IMR-90 (cell line): Measurements from ENCODE around the gene ACP4. TPM values are rescaled to one million over a fixed set of nuclear protein-coding genes. Genes with fewer than 3 reads are reported as not detected.
"Not testable (repeated sequence)": the region's sequence is repeated elsewhere in the genome, so short reads cannot be mapped to it uniquely, and the experiment has no call there.

ENCODE experiments used
- ATAC-seq: fragments of 200-7000 bp; cut with Tn5 transposase; 2 replicates; pipeline ENCODE4 v1.9.1; 2020; ENCODE audit warnings: low read depth, mild to moderate bottlenecking, moderate library complexity
- BruUV-seq: library from RNA; stranded (reverse); fragments of 400-500 nt; replicated peaks from 2 replicates; lab custom pipeline; 2021; lab: Mats Ljungman, UMichigan
- CTCF ChIA-PET: fragments of 300-600 bp; formaldehyde crosslinking; extraction: SDS; loops from one replicate; lab custom pipeline; 2021; ENCODE audit warnings: antibody characterized with exemption; lab: Yijun Ruan, JAX
- POLR2A ChIA-PET: fragments of 300-600 bp; sonication (Branson Sonifier 250); formaldehyde crosslinking; loops from one replicate; lab custom pipeline; 2022; ENCODE audit warnings: antibody characterized with exemption; ENCODE audit not compliant: unreplicated experiment; lab: Charles Lee
- DNase-seq: peaks from one replicate; pipeline ENCODE4 v3.0.0; 2013
- H2AFZ ChIP-seq: replicated peaks from 2 replicates; pipeline ENCODE3; 2013; ENCODE audit warnings: low read length, mild to moderate bottlenecking; ENCODE audit not compliant: poor library complexity
- H2AK5ac ChIP-seq: 2 replicates; pipeline ENCODE4 v1.6.1; 2013; ENCODE audit warnings: low read depth, low read length, inconsistent platforms
- H2AK9ac ChIP-seq: replicated peaks from 2 replicates; pipeline ENCODE3; 2013; ENCODE audit warnings: mild to moderate bottlenecking, low read depth, low read length, moderate library complexity; ENCODE audit not compliant: poor library complexity
- H2BK120ac ChIP-seq: 2 replicates; pipeline ENCODE4 v1.6.1; 2013; ENCODE audit warnings: low read depth, low read length, inconsistent platforms
- H2BK15ac ChIP-seq: 3 replicates; pipeline ENCODE4 v1.6.1; 2013; ENCODE audit warnings: low read depth, low read length, inconsistent platforms
- H2BK20ac ChIP-seq: 2 replicates; pipeline ENCODE4 v1.6.1; 2013; ENCODE audit warnings: low read depth, mild to moderate bottlenecking, inconsistent platforms, low read length, moderate library complexity
- H2BK5ac ChIP-seq: 2 replicates; pipeline ENCODE4 v1.6.1; 2013; ENCODE audit warnings: mild to moderate bottlenecking, low read depth, low read length, inconsistent platforms; ENCODE audit not compliant: poor library complexity, severe bottlenecking
- H3K14ac ChIP-seq: replicated peaks from 2 replicates; pipeline ENCODE4 v1.6.1; 2013; ENCODE audit warnings: low read depth, low read length, inconsistent platforms
- H3K18ac ChIP-seq: 2 replicates; pipeline ENCODE4 v1.6.1; 2013; ENCODE audit warnings: low read depth, low read length, control low read depth
- H3K23ac ChIP-seq: 2 replicates; pipeline ENCODE4 v1.6.1; 2013; ENCODE audit warnings: low read depth, low read length, inconsistent platforms
- H3K27ac ChIP-seq: 2 replicates; pipeline ENCODE4 v1.5.1; 2013; ENCODE audit warnings: mild to moderate bottlenecking, control low read depth, low read length; ENCODE audit not compliant: insufficient read depth
- H3K27me3 ChIP-seq: 2 replicates; pipeline ENCODE4 v1.6.1; 2013; ENCODE audit warnings: low read length; ENCODE audit not compliant: control insufficient read depth, insufficient read depth
- H3K36me3 ChIP-seq: 2 replicates; pipeline ENCODE4 v1.6.1; 2013; ENCODE audit warnings: low read length, mixed read lengths; ENCODE audit not compliant: control insufficient read depth, insufficient read depth
- H3K4ac ChIP-seq: 2 replicates; pipeline ENCODE4 v1.6.1; 2013; ENCODE audit warnings: low read depth, low read length, inconsistent platforms
- H3K4me1 ChIP-seq: 2 replicates; pipeline ENCODE4 v1.6.1; 2013; ENCODE audit warnings: low read length, mixed read lengths; ENCODE audit not compliant: control insufficient read depth, insufficient read depth
- H3K4me2 ChIP-seq: 2 replicates; pipeline ENCODE4 v1.6.1; 2013; ENCODE audit warnings: low read depth, mild to moderate bottlenecking, control low read depth, low read length, moderate library complexity
- H3K4me3 ChIP-seq: 2 replicates; pipeline ENCODE4 v1.5.1; 2013; ENCODE audit warnings: low read depth, mild to moderate bottlenecking, control low read depth, low read length, moderate library complexity; ENCODE audit not compliant: insufficient read depth
- H3K56ac ChIP-seq: 2 replicates; pipeline ENCODE4 v1.6.1; 2013; ENCODE audit warnings: low read length, inconsistent platforms; ENCODE audit not compliant: insufficient read depth; ENCODE audit errors: extremely low read depth
- H3K79me1 ChIP-seq, 2 experiments: 2 replicates each; pipeline ENCODE4 v1.6.1; 2013; ENCODE audit warnings: low read length in 2 of 2, inconsistent platforms in 1 of 2, low read depth in 1 of 2
- H3K9ac ChIP-seq: 2 replicates; pipeline ENCODE4 v1.6.1; 2013; ENCODE audit warnings: low read depth, low read length, control low read depth
- H3K9me1 ChIP-seq: 2 replicates; pipeline ENCODE4 v1.6.1; 2013; ENCODE audit warnings: low read length, inconsistent platforms; ENCODE audit not compliant: insufficient read depth
- H3K9me3 ChIP-seq: 2 replicates; pipeline ENCODE4 v1.6.1; 2013; ENCODE audit warnings: low read length; ENCODE audit not compliant: control insufficient read depth, insufficient read depth
- H4K20me1 ChIP-seq: 2 replicates; pipeline ENCODE4 v1.6.1; 2013; ENCODE audit warnings: low read length, inconsistent platforms; ENCODE audit not compliant: insufficient read depth
- H4K5ac ChIP-seq: 2 replicates; pipeline ENCODE4 v1.6.1; 2013; ENCODE audit warnings: mild to moderate bottlenecking, low read depth, low read length, control low read depth
- H4K8ac ChIP-seq, 2 experiments: 2 replicates each; pipeline ENCODE4 v1.6.1; 2013; ENCODE audit warnings: low read depth in 2 of 2, low read length in 2 of 2, control low read depth in 1 of 2, inconsistent platforms in 1 of 2
- H4K91ac ChIP-seq: 2 replicates; pipeline ENCODE4 v1.6.1; 2013; ENCODE audit warnings: low read depth, low read length, inconsistent platforms; ENCODE audit not compliant: insufficient read depth
- BHLHE40 ChIP-seq: fragments of 150-350 bp; IDR thresholded peaks from 2 replicates; pipeline ENCODE4 v1.6.1; 2016; ENCODE audit warnings: mild to moderate bottlenecking, low read depth, low read length
- CEBPB ChIP-seq: IDR thresholded peaks from 2 replicates; pipeline ENCODE4 v1.6.1; 2012; ENCODE audit warnings: low read depth, low read length, improper control_type of control experiment
- CHD1 ChIP-seq: IDR thresholded peaks from 2 replicates; pipeline ENCODE4 v1.6.1; 2012; ENCODE audit warnings: low read depth, low read length, improper control_type of control experiment
- ELK1 ChIP-seq: fragments of 150-350 bp; IDR thresholded peaks from 2 replicates; pipeline ENCODE4 v1.6.1; 2016; ENCODE audit warnings: low read depth, mild to moderate bottlenecking, low read length, moderate library complexity, borderline replicate concordance
- FOS ChIP-seq: fragments of 150-350 bp; IDR thresholded peaks from 2 replicates; pipeline ENCODE4 v1.6.1; 2016; ENCODE audit warnings: low read depth, low read length
- NFE2L2 ChIP-seq: fragments of 150-350 bp; IDR thresholded peaks from 2 replicates; pipeline ENCODE4 v1.6.1; 2016; ENCODE audit warnings: low read depth, mild to moderate bottlenecking, low read length
- RAD21 ChIP-seq: IDR thresholded peaks from 2 replicates; pipeline ENCODE4 v1.6.1; 2012; ENCODE audit warnings: low read length, improper control_type of control experiment
- RCOR1 ChIP-seq: IDR thresholded peaks from 2 replicates; pipeline ENCODE4 v1.6.1; 2012; ENCODE audit warnings: mild to moderate bottlenecking, low read length, improper control_type of control experiment; ENCODE audit not compliant: insufficient replicate concordance
- WGBS, 2 experiments: methylation state at CpG; one replicate each; pipeline versions ENCODE4 v1.1.5 to v1.1.7; 2013; ENCODE audit warnings: missing lambda C conversion rate in 2 of 2; ENCODE audit not compliant: insufficient read length in 1 of 2; ENCODE audit errors: extremely low coverage in 2 of 2; 5-methylcytosine and 5-hydroxymethylcytosine counted together
- dilution Hi-C: fragments of 300-500 bp; cut with HindIII; formaldehyde crosslinking; loops from one replicate; pipeline ENCODE4 v1.14.3; 2018; ENCODE audit warnings: low sequenced_read_pairs; ENCODE audit not compliant: unreplicated experiment
- in situ Hi-C: fragments of 300-500 bp; cut with MboI; formaldehyde crosslinking; loops from 3 replicates; pipeline ENCODE4 v1.14.3; 2019; ENCODE audit warnings: low sequenced_read_pairs, inconsistent platforms, mixed read lengths
- intact Hi-C: fragments of 100-400 bp; cut with micrococcal nuclease; formaldehyde crosslinking; loops from 2 replicates; pipeline ENCODE4 v1.10.0; 2022
- polyA plus RNA-seq, 3 experiments: library from polyadenylated mRNA; depleted of rRNA; stranded (reverse); fragments of >200 nt; gene quantifications; 2 replicates each; pipeline ENCODE4 v1.2.3, GENCODE V29; 2012; ENCODE audit warnings: low replicate concordance in 1 of 3
- total RNA-seq: library from RNA; depleted of rRNA; stranded (reverse); fragments of >200 nt; gene quantifications from 2 replicates; pipeline ENCODE4 v1.2.3, GENCODE V29; 2012

Gene ACP4
- total and polyA plus RNA-seq, 2 of the 4 experiments (the other 2 are of a cell fraction) = not detected

- Histone ChIP-seq H3K9me1 (no peaks in the 10 kb centered on the region), H3K18ac (no peak overlapping the region), H2BK20ac (no peak overlapping the region), H3K27ac (no peak overlapping the region), H4K20me1 (no peaks in the 10 kb centered on the region), H2AK9ac (no peak overlapping the region), H3K56ac (no peak overlapping the region), H3K9ac (no peak overlapping the region), H3K9me3 (0 out of 2 replicates have a peak, but pooled peaks cover 2% of the 10 kb centered on the region), H3K36me3 (no peaks in the 10 kb centered on the region), H3K4ac (no peak overlapping the region), H4K91ac (no peak overlapping the region), H2AK5ac (no peak overlapping the region), H3K14ac (no peak overlapping the region), H3K4me3 (no peak overlapping the region), H4K8ac (no peak overlapping the region), H4K5ac (no peak overlapping the region), H2BK120ac (no peak overlapping the region), H3K27me3 (no peaks in the 10 kb centered on the region), H2BK5ac (no peak overlapping the region), H2AFZ (no peak overlapping the region), H3K23ac (no peak overlapping the region), H3K4me1 (no peaks in the 10 kb centered on the region), H2BK15ac (no peak overlapping the region), H3K79me1 (no peaks in the 10 kb centered on the region), H3K4me2 (no peak overlapping the region)
- POLR2A ChIA-PET = interaction anchor here (0.6 kb wide), 2 partner anchors 71 to 1403 kb away, joined by 3 to 5 read pairs; no protein-coding TSS in a partner anchor
- dilution Hi-C loops (no loop called here), in situ Hi-C loops (no loop called here), intact Hi-C loops (no loop called here)
- no peak for DNase-seq
- ATAC-seq = no peak
- CTCF ChIA-PET = no interaction called here
- no TSS peak for BruUV-seq
- no CpG with 5 or more reads among the region's 7 CpGs for WGBS, 2 experiments
- TF ChIP-seq NFE2L2 (no peak), BHLHE40 (no peak), ELK1 (no peak), RCOR1 (no peak), CHD1 (no peak), RAD21 (no peak), CEBPB (no peak), FOS (no peak)
Measured at GRCh38 chr19:50764409-50764808, 25.8 kb upstream of the ACP4 start.

- ATAC-seq, intact Hi-C loops, CTCF ChIA-PET, H4K5ac ChIP-seq, H2BK20ac ChIP-seq, H4K8ac ChIP-seq, H3K4me1 ChIP-seq, H2BK5ac ChIP-seq, H3K4me3 ChIP-seq, dilution Hi-C loops, H3K79me1 ChIP-seq, H3K14ac ChIP-seq, H4K91ac ChIP-seq, in situ Hi-C loops, H3K36me3 ChIP-seq, H3K9me3 ChIP-seq, POLR2A ChIA-PET, H2AK9ac ChIP-seq, H3K27me3 ChIP-seq, H3K4me2 ChIP-seq, H2AK5ac ChIP-seq, H2AFZ ChIP-seq, H3K18ac ChIP-seq, H4K20me1 ChIP-seq, H2BK120ac ChIP-seq, H3K23ac ChIP-seq, H3K27ac ChIP-seq, DNase-seq, H3K9me1 ChIP-seq, H2BK15ac ChIP-seq, H3K56ac ChIP-seq, BruUV-seq, H3K9ac ChIP-seq, H3K4ac ChIP-seq: not testable (repeated sequence)
- 83% methylated on average over 4 of the region's 12 CpGs; no CpG with 5 or more reads in 1 of the 2 experiments for WGBS, 2 experiments
Measured at GRCh38 chr19:50766746-50767145, 23.5 kb upstream of the ACP4 start.
